ENCODE data around the gene RPL32. TPM values are rescaled to one million over a fixed set of nuclear protein-coding genes. Genes with fewer than 3 reads are reported as not detected.
A peak's percentile ranks its signal among the peaks of the same experiment; 100 is the strongest.

RPL32 gene
- total RNA-seq, 1 experiment from 2014 or later, result 1,643 TPM

GRCh38 chr3:12841149-12841969, at the start of gene RPL32 (continued):
- TF ChIP-seq, protein P1, sequence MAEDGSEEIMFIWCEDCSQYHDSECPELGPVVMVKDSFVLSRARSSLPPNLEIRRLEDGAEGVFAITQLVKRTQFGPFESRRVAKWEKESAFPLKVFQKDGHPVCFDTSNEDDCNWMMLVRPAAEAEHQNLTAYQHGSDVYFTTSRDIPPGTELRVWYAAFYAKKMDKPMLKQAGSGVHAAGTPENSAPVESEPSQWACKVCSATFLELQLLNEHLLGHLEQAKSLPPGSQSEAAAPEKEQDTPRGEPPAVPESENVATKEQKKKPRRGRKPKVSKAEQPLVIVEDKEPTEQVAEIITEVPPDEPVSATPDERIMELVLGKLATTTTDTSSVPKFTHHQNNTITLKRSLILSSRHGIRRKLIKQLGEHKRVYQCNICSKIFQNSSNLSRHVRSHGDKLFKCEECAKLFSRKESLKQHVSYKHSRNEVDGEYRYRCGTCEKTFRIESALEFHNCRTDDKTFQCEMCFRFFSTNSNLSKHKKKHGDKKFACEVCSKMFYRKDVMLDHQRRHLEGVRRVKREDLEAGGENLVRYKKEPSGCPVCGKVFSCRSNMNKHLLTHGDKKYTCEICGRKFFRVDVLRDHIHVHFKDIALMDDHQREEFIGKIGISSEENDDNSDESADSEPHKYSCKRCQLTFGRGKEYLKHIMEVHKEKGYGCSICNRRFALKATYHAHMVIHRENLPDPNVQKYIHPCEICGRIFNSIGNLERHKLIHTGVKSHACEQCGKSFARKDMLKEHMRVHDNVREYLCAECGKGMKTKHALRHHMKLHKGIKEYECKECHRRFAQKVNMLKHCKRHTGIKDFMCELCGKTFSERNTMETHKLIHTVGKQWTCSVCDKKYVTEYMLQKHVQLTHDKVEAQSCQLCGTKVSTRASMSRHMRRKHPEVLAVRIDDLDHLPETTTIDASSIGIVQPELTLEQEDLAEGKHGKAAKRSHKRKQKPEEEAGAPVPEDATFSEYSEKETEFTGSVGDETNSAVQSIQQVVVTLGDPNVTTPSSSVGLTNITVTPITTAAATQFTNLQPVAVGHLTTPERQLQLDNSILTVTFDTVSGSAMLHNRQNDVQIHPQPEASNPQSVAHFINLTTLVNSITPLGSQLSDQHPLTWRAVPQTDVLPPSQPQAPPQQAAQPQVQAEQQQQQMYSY (CRISPR knock-in tag; IDR thresholded peaks at IDR 0.05), result no peak
- TF ChIP-seq ETV6 (CRISPR knock-in tag; IDR thresholded peaks at IDR 0.05) (peak; percentile 36; the same call in 1 of the 2 replicates), CREM (CRISPR knock-in tag; IDR thresholded peaks at IDR 0.05) (0 out of 2 replicates have a peak, but pooled peaks have one; percentile 47), CBFB (CRISPR knock-in tag; IDR thresholded peaks at IDR 0.05; ENCODE audit: low read depth) (no peak), ZNF671 (CRISPR knock-in tag; IDR thresholded peaks at IDR 0.05) (no peak), FOXJ3 (CRISPR knock-in tag; IDR thresholded peaks at IDR 0.05; ENCODE audit: borderline replicate concordance) (no peak), TP53 (CRISPR knock-in tag; IDR thresholded peaks at IDR 0.05) (no peak), TEAD4 (CRISPR knock-in tag; IDR thresholded peaks at IDR 0.05) (no peak), NFE2L1 (CRISPR knock-in tag; IDR thresholded peaks at IDR 0.05) (no peak), EMX1 (CRISPR knock-in tag; IDR thresholded peaks at IDR 0.05) (0 out of 2 replicates have a peak, but pooled peaks have one; percentile 35), USF2 (CRISPR knock-in tag; IDR thresholded peaks at IDR 0.05) (no peak), JUN (CRISPR knock-in tag; IDR thresholded peaks at IDR 0.05) (0 out of 2 replicates have a peak, but pooled peaks have one; percentile 15), KAT7 (CRISPR knock-in tag; IDR thresholded peaks at IDR 0.05; ENCODE audit: borderline replicate concordance) (0 out of 2 replicates have a peak, but pooled peaks have one; percentile 22), CREB1 (CRISPR knock-in tag; IDR thresholded peaks at IDR 0.05) (peak; percentile 71; the same call in 1 of the 2 replicates), RELA (CRISPR knock-in tag; IDR thresholded peaks at IDR 0.05; ENCODE audit: borderline replicate concordance) (0 out of 2 replicates have a peak, but pooled peaks have one; percentile 37), NFYB (CRISPR knock-in tag; conservative IDR thresholded peaks at IDR 0.05; ENCODE audit: low read depth) (no peak), ZNF219 (CRISPR knock-in tag; IDR thresholded peaks at IDR 0.05; ENCODE audit: borderline replicate concordance) (no peak), FOXK1 (CRISPR knock-in tag; IDR thresholded peaks at IDR 0.05) (0 out of 2 replicates have a peak, but pooled peaks have one; percentile 21), SMAD4 (CRISPR knock-in tag; IDR thresholded peaks at IDR 0.05) (peak; percentile 65; the same call in 1 of the 2 replicates), E2F1 (CRISPR knock-in tag; IDR thresholded peaks at IDR 0.05) (0 out of 2 replicates have a peak, but pooled peaks have one; percentile 12), ESRRA (CRISPR knock-in tag; IDR thresholded peaks at IDR 0.05; ENCODE audit: borderline replicate concordance) (no peak), ELF4 (CRISPR knock-in tag; IDR thresholded peaks at IDR 0.05; ENCODE audit: low read depth) (no peak)
- TF ChIP-seq, protein P2, sequence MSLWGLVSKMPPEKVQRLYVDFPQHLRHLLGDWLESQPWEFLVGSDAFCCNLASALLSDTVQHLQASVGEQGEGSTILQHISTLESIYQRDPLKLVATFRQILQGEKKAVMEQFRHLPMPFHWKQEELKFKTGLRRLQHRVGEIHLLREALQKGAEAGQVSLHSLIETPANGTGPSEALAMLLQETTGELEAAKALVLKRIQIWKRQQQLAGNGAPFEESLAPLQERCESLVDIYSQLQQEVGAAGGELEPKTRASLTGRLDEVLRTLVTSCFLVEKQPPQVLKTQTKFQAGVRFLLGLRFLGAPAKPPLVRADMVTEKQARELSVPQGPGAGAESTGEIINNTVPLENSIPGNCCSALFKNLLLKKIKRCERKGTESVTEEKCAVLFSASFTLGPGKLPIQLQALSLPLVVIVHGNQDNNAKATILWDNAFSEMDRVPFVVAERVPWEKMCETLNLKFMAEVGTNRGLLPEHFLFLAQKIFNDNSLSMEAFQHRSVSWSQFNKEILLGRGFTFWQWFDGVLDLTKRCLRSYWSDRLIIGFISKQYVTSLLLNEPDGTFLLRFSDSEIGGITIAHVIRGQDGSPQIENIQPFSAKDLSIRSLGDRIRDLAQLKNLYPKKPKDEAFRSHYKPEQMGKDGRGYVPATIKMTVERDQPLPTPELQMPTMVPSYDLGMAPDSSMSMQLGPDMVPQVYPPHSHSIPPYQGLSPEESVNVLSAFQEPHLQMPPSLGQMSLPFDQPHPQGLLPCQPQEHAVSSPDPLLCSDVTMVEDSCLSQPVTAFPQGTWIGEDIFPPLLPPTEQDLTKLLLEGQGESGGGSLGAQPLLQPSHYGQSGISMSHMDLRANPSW (CRISPR knock-in tag; conservative IDR thresholded peaks at IDR 0.05; ENCODE audit: low read depth), result no peak
- TF ChIP-seq, protein P3, sequence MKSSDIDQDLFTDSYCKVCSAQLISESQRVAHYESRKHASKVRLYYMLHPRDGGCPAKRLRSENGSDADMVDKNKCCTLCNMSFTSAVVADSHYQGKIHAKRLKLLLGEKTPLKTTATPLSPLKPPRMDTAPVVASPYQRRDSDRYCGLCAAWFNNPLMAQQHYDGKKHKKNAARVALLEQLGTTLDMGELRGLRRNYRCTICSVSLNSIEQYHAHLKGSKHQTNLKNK (CRISPR knock-in tag; IDR thresholded peaks at IDR 0.05), result no peak
- TF ChIP-seq, protein P4, sequence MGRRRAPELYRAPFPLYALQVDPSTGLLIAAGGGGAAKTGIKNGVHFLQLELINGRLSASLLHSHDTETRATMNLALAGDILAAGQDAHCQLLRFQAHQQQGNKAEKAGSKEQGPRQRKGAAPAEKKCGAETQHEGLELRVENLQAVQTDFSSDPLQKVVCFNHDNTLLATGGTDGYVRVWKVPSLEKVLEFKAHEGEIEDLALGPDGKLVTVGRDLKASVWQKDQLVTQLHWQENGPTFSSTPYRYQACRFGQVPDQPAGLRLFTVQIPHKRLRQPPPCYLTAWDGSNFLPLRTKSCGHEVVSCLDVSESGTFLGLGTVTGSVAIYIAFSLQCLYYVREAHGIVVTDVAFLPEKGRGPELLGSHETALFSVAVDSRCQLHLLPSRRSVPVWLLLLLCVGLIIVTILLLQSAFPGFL (CRISPR knock-in tag; IDR thresholded peaks at IDR 0.05; ENCODE audit: borderline replicate concordance), result no peak
- TF ChIP-seq, protein P5, sequence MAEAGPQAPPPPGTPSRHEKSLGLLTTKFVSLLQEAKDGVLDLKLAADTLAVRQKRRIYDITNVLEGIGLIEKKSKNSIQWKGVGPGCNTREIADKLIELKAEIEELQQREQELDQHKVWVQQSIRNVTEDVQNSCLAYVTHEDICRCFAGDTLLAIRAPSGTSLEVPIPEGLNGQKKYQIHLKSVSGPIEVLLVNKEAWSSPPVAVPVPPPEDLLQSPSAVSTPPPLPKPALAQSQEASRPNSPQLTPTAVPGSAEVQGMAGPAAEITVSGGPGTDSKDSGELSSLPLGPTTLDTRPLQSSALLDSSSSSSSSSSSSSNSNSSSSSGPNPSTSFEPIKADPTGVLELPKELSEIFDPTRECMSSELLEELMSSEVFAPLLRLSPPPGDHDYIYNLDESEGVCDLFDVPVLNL (CRISPR knock-in tag; IDR thresholded peaks at IDR 0.05; ENCODE audit: borderline replicate concordance, low read depth), result no peak
